GM21529 (cell line): Measurements from ENCODE around the gene FRG2.
"Not testable (repeated sequence)": the region's sequence is repeated elsewhere in the genome, so short reads cannot be mapped to it uniquely, and the experiment has no call there.

Experiments used
- ATAC-seq: cut with Tn5 transposase; IDR thresholded peaks from one replicate; pipeline ENCODE4 v1.9.1; 2021; ENCODE audit not compliant: unreplicated experiment

Gene FRG2

GRCh38 chr4:190027156-190027555 lies at the start of gene FRG2:
Gene FRG2 (minus strand): TSS chr4:190027256. CDS start chr4:190027204, 52 bp downstream.
- not testable (repeated sequence) for ATAC-seq

GRCh38 chr4:190068351-190068750 lies 41.3 kb upstream of the FRG2 start:
- not testable (repeated sequence) for ATAC-seq

- ATAC-seq, result not testable (repeated sequence)
Observed at GRCh38 chr4:190064805-190065204, 37.7 kb upstream of the FRG2 start.

- not testable (repeated sequence) for ATAC-seq
Observed at GRCh38 chr4:190064342-190064741, 37.3 kb upstream of the FRG2 start, which contains the start of gene DBET. Gene DBET (plus strand): TSS chr4:190064502.

GRCh38 chr4:190058997-190059396 lies 31.9 kb upstream of the FRG2 start:
- ATAC-seq, result not testable (repeated sequence)

GRCh38 chr4:190049378-190050239 lies 22.6 kb upstream of the FRG2 start:
- ATAC-seq, result not testable (repeated sequence)

- not testable (repeated sequence) for ATAC-seq
Observed at GRCh38 chr4:190047627-190048026, 20.6 kb upstream of the FRG2 start.

GRCh38 chr4:190040873-190041272 lies 13.8 kb upstream of the FRG2 start:
- not testable (repeated sequence) for ATAC-seq

- ATAC-seq, result not testable (repeated sequence)
Observed at GRCh38 chr4:190037704-190038388, 10.8 kb upstream of the FRG2 start.

GRCh38 chr4:190031264-190031663 lies 4.2 kb upstream of the FRG2 start:
- ATAC-seq, result not testable (repeated sequence)

GRCh38 chr4:190022614-190023281 lies 4.3 kb downstream of the FRG2 start:
- not testable (repeated sequence) for ATAC-seq

GRCh38 chr4:190021973-190022372 lies 5.1 kb downstream of the FRG2 start:
- not testable (repeated sequence) for ATAC-seq

GRCh38 chr4:190020790-190021717 lies 6.0 kb downstream of the FRG2 start:
- ATAC-seq, result no peak

- ATAC-seq, result not testable (repeated sequence)
Observed at GRCh38 chr4:190019859-190020463, 7.1 kb downstream of the FRG2 start.

- no peak for ATAC-seq
Observed at GRCh38 chr4:190019023-190019858, 7.8 kb downstream of the FRG2 start.

- no peak for ATAC-seq
Observed at GRCh38 chr4:190018201-190018920, 8.7 kb downstream of the FRG2 start.

GRCh38 chr4:190017357-190018200 lies 9.5 kb downstream of the FRG2 start:
- no peak for ATAC-seq
